SKM-1 (cell line): Measurements from ENCODE around the gene CNN1.

Experiments used
- DNase-seq: peaks from one replicate; lab custom pipeline; 2025; ENCODE audit not compliant: unreplicated experiment; lab: John Stamatoyannopoulos, UW

CNN1 gene

GRCh38 chr19:11538232-11539036 lies at the start of gene CNN1:
TSS of gene CNN1 (plus strand) at chr19:11538851. CDS start at chr19:11538928, 77 bp downstream.
- no peak for DNase-seq

- DNase-seq = no peak
Observed at GRCh38 chr19:11489378-11489777, 49.3 kb upstream of the CNN1 start.

GRCh38 chr19:11494634-11495285 lies 43.9 kb upstream of the CNN1 start:
- DNase-seq = no peak

- no peak for DNase-seq
Observed at GRCh38 chr19:11495481-11495880, 43.2 kb upstream of the CNN1 start.

- DNase-seq = no peak
Observed at GRCh38 chr19:11495885-11496284, 42.8 kb upstream of the CNN1 start.

- peak; percentile 68 for DNase-seq
Observed at GRCh38 chr19:11496391-11497163, 42.1 kb upstream of the CNN1 start.

GRCh38 chr19:11499220-11499726 lies 39.4 kb upstream of the CNN1 start:
- no peak for DNase-seq

GRCh38 chr19:11499890-11500420 lies 38.7 kb upstream of the CNN1 start:
- DNase-seq = no peak

- DNase-seq = no peak
Observed at GRCh38 chr19:11504502-11505031, 34.1 kb upstream of the CNN1 start.

GRCh38 chr19:11505032-11505503 lies 33.6 kb upstream of the CNN1 start:
- DNase-seq = peak; percentile 91

GRCh38 chr19:11505504-11506100 lies 33.0 kb upstream of the CNN1 start, which contains the start of gene ZNF653:
TSS of gene ZNF653 (minus strand) at chr19:11505839. CDS start at chr19:11505786, 53 bp downstream.
- DNase-seq = peak; percentile 93

- DNase-seq = no peak
Observed at GRCh38 chr19:11506101-11506555, 32.5 kb upstream of the CNN1 start.

- no peak for DNase-seq
Observed at GRCh38 chr19:11506967-11507366, 31.7 kb upstream of the CNN1 start.

- no peak for DNase-seq
Observed at GRCh38 chr19:11507370-11508078, 31.1 kb upstream of the CNN1 start.

- no peak for DNase-seq
Observed at GRCh38 chr19:11510444-11510843, 28.2 kb upstream of the CNN1 start.

GRCh38 chr19:11513946-11514345 lies 24.7 kb upstream of the CNN1 start:
- no peak for DNase-seq

- no peak for DNase-seq
Observed at GRCh38 chr19:11519138-11519537, 19.5 kb upstream of the CNN1 start.

GRCh38 chr19:11528551-11529341 lies 9.9 kb upstream of the CNN1 start, which contains the start of gene ECSIT:
TSS of gene ECSIT (minus strand) at chr19:11529134. CDS start at chr19:11519170, 9,964 bp downstream.
- peak; percentile 96 for DNase-seq

- peak; percentile 50 for DNase-seq
Observed at GRCh38 chr19:11530432-11530831, 8.2 kb upstream of the CNN1 start.
